K562 (cell line): ENCODE results near the gene MACROD2. TPM values are rescaled to one million over a fixed set of nuclear protein-coding genes. Genes with fewer than 3 reads are reported as not detected.

Source experiments
- ATAC-seq: fragments of 200-7000 bp; cut with Tn5 transposase; 3 replicates; pipeline ENCODE4 v1.9.1; 2020; ENCODE audit warnings: moderate library complexity
- BruUV-seq: library from RNA; stranded (reverse); fragments of 400-500 nt; replicated peaks from 2 replicates; lab custom pipeline; 2021; lab: Mats Ljungman, UMichigan
- CTCF ChIA-PET: fragments of 300-600 bp; formaldehyde crosslinking; extraction: SDS; loops from one replicate; lab custom pipeline; 2021; ENCODE audit warnings: low intra/inter-chr PET ratio; lab: Yijun Ruan, JAX
- POLR2A ChIA-PET: fragments of 300-600, 350-650 bp; sonication (Branson Sonifier 250); formaldehyde crosslinking; extraction: SDS; loops from one replicate; lab custom pipeline; 2021; ENCODE audit warnings: antibody characterized with exemption, inconsistent platforms; lab: Yijun Ruan, JAX
- DNase-seq, 4 experiments: peaks; one replicate each; pipeline versions ENCODE4 v3.0.0 to v3.0.0-alpha.2; 2011 to 2018; ENCODE audit warnings: low spot score in 3 of 4, mixed read lengths in 3 of 4; ENCODE audit errors: extremely low read depth in 1 of 4
- FAIRE-seq: peaks from 2 replicates; lab custom pipeline; 2011; peaks lifted over from hg19 to GRCh38; lab: Jason Lieb, UNC
- H2AFZ ChIP-seq: 2 replicates; pipeline ENCODE4 v1.6.0; 2011; ENCODE audit warnings: low read depth, low read length, control low read depth, inconsistent platforms
- H3K27ac ChIP-seq: fragments of 200-600 bp; 3 replicates; pipeline ENCODE4 v1.8.0; 2011; ENCODE audit warnings: low read depth, mild to moderate bottlenecking, control low read depth, inconsistent platforms, low read length, moderate library complexity, mixed read lengths; ENCODE audit errors: extremely low read depth
- H3K27me3 ChIP-seq, 2 experiments: fragments of 300-600 bp in 1 of 2; 2 replicates in 1 of 2; 3 replicates in 1 of 2; pipeline versions ENCODE4 v1.6.0 to v1.8.0; 2011; ENCODE audit warnings: inconsistent platforms in 2 of 2, low read length in 2 of 2, mild to moderate bottlenecking in 1 of 2, mixed read lengths in 1 of 2, moderate library complexity in 1 of 2; ENCODE audit not compliant: control insufficient read depth in 2 of 2, insufficient read depth in 2 of 2
- H3K36me3 ChIP-seq: fragments of 300-600 bp; 3 replicates; pipeline ENCODE4 v1.8.0; 2011; ENCODE audit warnings: mild to moderate bottlenecking, low read length, inconsistent platforms; ENCODE audit not compliant: control insufficient read depth, insufficient read depth
- H3K4me1 ChIP-seq, 2 experiments: fragments of 200-600 bp in 1 of 2; replicated peaks in 1 of 2; 2 replicates in 1 of 2; 3 replicates in 1 of 2; pipeline versions ENCODE4 v1.5.1 to v1.8.0; 2011; ENCODE audit warnings: inconsistent platforms in 2 of 2, low read length in 2 of 2, mild to moderate bottlenecking in 1 of 2, mixed read lengths in 1 of 2, moderate library complexity in 1 of 2; ENCODE audit not compliant: control insufficient read depth in 2 of 2, insufficient read depth in 2 of 2
- H3K4me2 ChIP-seq: 2 replicates; pipeline ENCODE4 v1.6.1; 2011; ENCODE audit warnings: low read length, control low read depth, inconsistent platforms, mixed read lengths; ENCODE audit not compliant: insufficient read depth
- H3K4me3 ChIP-seq: fragments of 200-600 bp; sonication (generic), shearing (Covaris generic); 2 replicates; pipeline ENCODE4 v1.5.1; 2016; ENCODE audit warnings: control low read depth, inconsistent platforms
- H3K79me2 ChIP-seq: fragments of 200-600 bp; 3 replicates; pipeline ENCODE4 v1.8.0; 2011; ENCODE audit warnings: low read length, inconsistent platforms; ENCODE audit not compliant: control insufficient read depth, insufficient read depth
- H3K9ac ChIP-seq, 2 experiments: 2 replicates each; pipeline versions ENCODE4 v1.6.0 to v1.6.1; 2011; ENCODE audit warnings: low read depth in 2 of 2, low read length in 2 of 2, control low read depth in 1 of 2, inconsistent platforms in 1 of 2, mild to moderate bottlenecking in 1 of 2, mixed read lengths in 1 of 2; ENCODE audit not compliant: insufficient read depth in 1 of 2
- H3K9me1 ChIP-seq: one replicate; pipeline ENCODE4 v1.6.0; 2011; ENCODE audit warnings: inconsistent platforms, mild to moderate bottlenecking, low read length, moderate library complexity; ENCODE audit not compliant: control insufficient read depth, insufficient read depth
- H3K9me3 ChIP-seq: replicated peaks from 2 replicates; pipeline ENCODE4 v1.5.1; 2011; ENCODE audit warnings: low read depth, low read length, inconsistent platforms; ENCODE audit not compliant: control insufficient read depth, insufficient read depth
- H4K20me1 ChIP-seq: replicated peaks from 2 replicates; pipeline ENCODE4 v1.6.1; 2011; ENCODE audit warnings: low read length, inconsistent platforms, mixed read lengths; ENCODE audit not compliant: control insufficient read depth, insufficient read depth
- ADNP ChIP-seq: fragments of 200-800 bp; sonication (Bioruptor generic); IDR thresholded peaks from 2 replicates; pipeline ENCODE4 v1.6.1; 2016; ENCODE audit warnings: missing genetic modification characterization, missing compliant biosample characterization
- ARID2 ChIP-seq: fragments of 450-650 bp; IDR thresholded peaks from 2 replicates; pipeline ENCODE4 v1.6.1; 2017; ENCODE audit warnings: antibody characterized with exemption, mild to moderate bottlenecking
- ATF1 ChIP-seq, 2 experiments: fragments of 450-650 bp in 1 of 2; IDR thresholded peaks; 2 replicates each; pipeline ENCODE4 v1.6.1; 2016; ENCODE audit warnings: missing compliant biosample characterization in 1 of 2, missing genetic modification characterization in 1 of 2
- CBFA2T3 ChIP-seq: fragments of 450-650 bp; IDR thresholded peaks from 2 replicates; pipeline ENCODE4 v1.6.1; 2017
- CREB5 ChIP-seq: fragments of 250-450 bp; sonication (Bioruptor Pico); IDR thresholded peaks from 2 replicates; pipeline ENCODE4 v1.5.0; 2020; ENCODE audit warnings: mild to moderate bottlenecking
- CREBBP ChIP-seq: IDR thresholded peaks from one replicate; pipeline ENCODE4 v1.6.1; 2012; ENCODE audit warnings: low read depth, mild to moderate bottlenecking, control low read depth, inconsistent platforms, low read length
- DPF2 ChIP-seq: fragments of 450-650 bp; IDR thresholded peaks from 2 replicates; pipeline ENCODE4 v1.6.1; 2016
- HDAC3 ChIP-seq: fragments of 450-650 bp; IDR thresholded peaks from 2 replicates; pipeline ENCODE4 v1.6.1; 2018; ENCODE audit warnings: borderline replicate concordance, mild to moderate bottlenecking, moderate library complexity; ENCODE audit not compliant: partially characterized antibody
- LARP7 ChIP-seq: fragments of 450-650 bp; IDR thresholded peaks from 2 replicates; pipeline ENCODE4 v1.6.1; 2016
- PHB ChIP-seq: fragments of 250-450 bp; sonication (Bioruptor Pico); IDR thresholded peaks from 2 replicates; pipeline ENCODE4 v1.5.0; 2021
- POLR3A ChIP-seq: IDR thresholded peaks from 2 replicates; pipeline ENCODE4 v1.6.1; 2011; ENCODE audit warnings: borderline replicate concordance, mild to moderate bottlenecking, moderate library complexity; ENCODE audit not compliant: insufficient read length, insufficient read depth; ENCODE audit errors: extremely low read depth
- SETDB1 ChIP-seq: IDR thresholded peaks from one replicate; pipeline ENCODE4 v1.6.1; 2012; ENCODE audit warnings: low read length, control low read depth, inconsistent platforms
- TBP ChIP-seq: optimal IDR thresholded peaks from 2 replicates; pipeline ENCODE3; 2011; ENCODE audit warnings: low read depth, low read length, improper control_type of control experiment
- ZNF165 ChIP-seq: fragments of 250-450 bp; sonication (Bioruptor Pico); IDR thresholded peaks from 2 replicates; pipeline ENCODE4 v1.4.0; 2020; ENCODE audit warnings: borderline replicate concordance
- ZNF384 ChIP-seq: IDR thresholded peaks from 2 replicates; pipeline ENCODE4 v1.6.1; 2012; ENCODE audit warnings: low read depth, low read length, improper control_type of control experiment
- WGBS: fragments of 100-300 bp; shearing (Covaris generic); methylation state at CpG from one replicate; pipeline ENCODE4 v1.1.6; 2016; ENCODE audit warnings: low coverage, mixed read lengths; ENCODE audit not compliant: insufficient coverage; ENCODE audit errors: missing lambda C conversion rate; 5-methylcytosine and 5-hydroxymethylcytosine counted together
- in situ Hi-C: fragments of 300-500 bp; cut with MboI; formaldehyde crosslinking; loops from 4 replicates; pipeline ENCODE4 v1.15.0; 2018; ENCODE audit warnings: inconsistent platforms, mixed read lengths
- intact Hi-C: fragments of 100-400 bp; cut with micrococcal nuclease; formaldehyde crosslinking; loops from 2 replicates; pipeline ENCODE4 v1.14.2; 2022
- polyA plus RNA-seq, 8 experiments: library from polyadenylated mRNA; depleted of rRNA in 4 of 8; stranded (reverse) in 5 of 8; unstranded in 3 of 8; fragments of >200 nt; fragmentation: Nextera tagmentation in 2 of 8; fragmentation: Illumina TruSeq in 1 of 8; extraction: Ambion mirVana in 2 of 8; extraction: Trizol in 1 of 8; gene quantifications; 2 replicates each; pipeline versions ENCODE4 v1.2.1 to v1.2.3, GENCODE V29; 2011 to 2014; ENCODE audit warnings: inconsistent platforms in 1 of 8, missing spikeins in 1 of 8
- total RNA-seq, 7 experiments: library from RNA; depleted of rRNA in 6 of 7; stranded (reverse); fragments of >200 nt in 6 of 7; fragmentation: Illumina TruSeq in 2 of 7; extraction: Trizol in 2 of 7; gene quantifications; 2 replicates each; pipeline versions ENCODE4 v1.2.1 to v1.2.3, GENCODE V29; 2011 to 2021; ENCODE audit warnings: low replicate concordance in 1 of 7
- TF ChIP-seq, protein P1 (sequence below): fragments of 200-800 bp; sonication (Bioruptor generic); IDR thresholded peaks from 2 replicates; pipeline ENCODE4 v1.6.1; 2017; ENCODE audit warnings: missing genetic modification characterization, missing compliant biosample characterization
- TF ChIP-seq, protein P2 (sequence below): fragments of 450-650 bp; formaldehyde crosslinking; conservative IDR thresholded peaks from 2 replicates; pipeline ENCODE4 v1.4.0; 2022; ENCODE audit warnings: mild to moderate bottlenecking, missing genetic modification characterization
- TF ChIP-seq, protein P3 (sequence below): fragments of 250-450 bp; sonication (Bioruptor Pico); IDR thresholded peaks from 2 replicates; pipeline ENCODE4 v1.5.0; 2021; ENCODE audit warnings: mild to moderate bottlenecking, moderate library complexity

The MACROD2 gene
- total and polyA plus RNA-seq, 9 of the 15 experiments (the other 6 are each of a cell fraction or from before 2014, with no cell fraction given): not detected

GRCh38 chr20:16042731-16043130, 2047.4 kb downstream of the MACROD2 start:
- Histone ChIP-seq H3K9me3 (no peaks in the 10 kb centered on the region), H3K79me2 (no peaks in the 10 kb centered on the region), H3K9ac (no peak overlapping the region), H2AFZ (no peak overlapping the region), H3K9me1 (no peaks in the 10 kb centered on the region), H3K27ac (no peak overlapping the region), H3K4me1 (no peaks in the 10 kb centered on the region), H3K4me3 (no peak overlapping the region), H3K36me3 (no peaks in the 10 kb centered on the region), H4K20me1 (no peaks in the 10 kb centered on the region), H3K4me2 (no peak overlapping the region), H3K27me3 (no peaks in the 10 kb centered on the region)
- ChIA-PET POLR2A (no interaction called here), CTCF (no interaction called here)
- BruUV-seq: no TSS peak
- ATAC-seq: no peak
- no peak for DNase-seq
- intact Hi-C loops (no loop called here), in situ Hi-C loops (no loop called here)
- WGBS: 0% methylated on average over 1 of the region's 1 CpG
- FAIRE-seq: no peak
- TF ChIP-seq TBP (no peak), CBFA2T3 (no peak), DPF2 (no peak), SETDB1 (no peak), HDAC3 (no peak), ZNF384 (no peak), ZNF165 (no peak), POLR3A (no peak), ATF1 (CRISPR knock-in tag; IDR thresholded peaks at IDR 0.05) (no peak), ATF1 (tag; IDR thresholded peaks at IDR 0.05) (no peak), ARID2 (no peak), CREBBP (no peak), ADNP (no peak), CREB5 (CRISPR knock-in tag) (no peak), PHB (CRISPR knock-in tag) (no peak), LARP7 (no peak)
- TF ChIP-seq, protein P1, sequence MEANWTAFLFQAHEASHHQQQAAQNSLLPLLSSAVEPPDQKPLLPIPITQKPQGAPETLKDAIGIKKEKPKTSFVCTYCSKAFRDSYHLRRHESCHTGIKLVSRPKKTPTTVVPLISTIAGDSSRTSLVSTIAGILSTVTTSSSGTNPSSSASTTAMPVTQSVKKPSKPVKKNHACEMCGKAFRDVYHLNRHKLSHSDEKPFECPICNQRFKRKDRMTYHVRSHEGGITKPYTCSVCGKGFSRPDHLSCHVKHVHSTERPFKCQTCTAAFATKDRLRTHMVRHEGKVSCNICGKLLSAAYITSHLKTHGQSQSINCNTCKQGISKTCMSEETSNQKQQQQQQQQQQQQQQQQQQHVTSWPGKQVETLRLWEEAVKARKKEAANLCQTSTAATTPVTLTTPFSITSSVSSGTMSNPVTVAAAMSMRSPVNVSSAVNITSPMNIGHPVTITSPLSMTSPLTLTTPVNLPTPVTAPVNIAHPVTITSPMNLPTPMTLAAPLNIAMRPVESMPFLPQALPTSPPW (CRISPR knock-in tag): no peak
- TF ChIP-seq, protein P2, sequence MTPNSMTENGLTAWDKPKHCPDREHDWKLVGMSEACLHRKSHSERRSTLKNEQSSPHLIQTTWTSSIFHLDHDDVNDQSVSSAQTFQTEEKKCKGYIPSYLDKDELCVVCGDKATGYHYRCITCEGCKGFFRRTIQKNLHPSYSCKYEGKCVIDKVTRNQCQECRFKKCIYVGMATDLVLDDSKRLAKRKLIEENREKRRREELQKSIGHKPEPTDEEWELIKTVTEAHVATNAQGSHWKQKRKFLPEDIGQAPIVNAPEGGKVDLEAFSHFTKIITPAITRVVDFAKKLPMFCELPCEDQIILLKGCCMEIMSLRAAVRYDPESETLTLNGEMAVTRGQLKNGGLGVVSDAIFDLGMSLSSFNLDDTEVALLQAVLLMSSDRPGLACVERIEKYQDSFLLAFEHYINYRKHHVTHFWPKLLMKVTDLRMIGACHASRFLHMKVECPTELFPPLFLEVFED: no peak
- TF ChIP-seq, protein P3, sequence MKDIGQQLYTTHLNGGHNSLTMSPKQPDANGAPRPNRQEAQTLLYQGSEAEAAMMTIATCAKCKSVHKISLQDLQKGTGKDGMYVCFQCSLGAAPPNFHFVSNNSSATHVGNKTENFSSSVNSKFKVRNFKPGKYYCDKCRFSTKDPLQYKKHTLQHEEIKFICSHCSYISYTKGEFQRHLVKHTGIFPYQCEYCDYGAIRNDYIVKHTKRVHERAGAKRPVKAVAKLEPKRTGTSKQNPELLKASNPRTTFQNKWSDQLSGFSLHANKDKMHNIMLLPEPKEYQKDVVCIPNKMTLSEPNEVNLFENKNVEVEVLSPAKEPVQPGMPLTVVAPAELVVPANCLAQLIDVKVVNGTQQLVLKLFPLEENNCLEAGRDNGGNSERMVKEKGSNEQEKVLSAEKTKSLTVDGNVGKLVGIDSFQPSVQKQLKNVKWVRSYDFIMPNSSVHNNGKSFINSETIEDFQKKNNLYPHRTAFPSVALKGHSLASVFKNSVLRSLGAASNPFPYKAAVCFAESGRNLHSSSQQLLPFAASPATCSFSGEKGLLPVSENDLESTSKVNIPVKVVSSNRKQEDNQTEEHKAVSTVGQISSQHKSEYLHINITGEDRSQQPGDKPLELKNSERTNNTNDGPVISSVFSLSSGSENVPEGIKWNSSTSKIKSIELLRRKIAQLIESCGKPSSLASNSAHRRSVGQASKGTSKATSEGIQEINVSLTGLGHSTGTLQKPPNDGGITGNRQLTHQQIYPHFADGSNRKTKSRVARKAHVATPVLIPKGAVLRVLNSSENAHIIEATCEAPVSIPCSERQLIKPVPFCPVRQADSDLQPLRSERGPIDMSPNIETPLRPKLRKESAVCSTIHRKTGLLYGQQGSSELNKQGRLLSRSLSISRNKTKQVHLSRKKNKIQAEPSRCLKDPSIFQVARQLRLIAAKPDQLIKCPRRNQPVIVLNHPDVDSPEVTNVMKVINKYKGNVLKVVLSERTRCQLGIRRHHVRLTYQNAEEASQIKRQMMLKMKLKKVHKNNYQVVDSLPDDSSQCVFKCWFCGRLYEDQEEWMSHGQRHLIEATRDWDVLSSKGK: no peak
